ENCODE data around the gene ZNF587. TPM values are rescaled to one million over a fixed set of nuclear protein-coding genes. Genes with fewer than 3 reads are reported as not detected.

ZNF587 gene
- total and polyA plus RNA-seq, 2 of the 13 experiments (the other 11 are each of a cell fraction or from before 2014, with no cell fraction given): 8.7 to 17.5 TPM

DNA sequence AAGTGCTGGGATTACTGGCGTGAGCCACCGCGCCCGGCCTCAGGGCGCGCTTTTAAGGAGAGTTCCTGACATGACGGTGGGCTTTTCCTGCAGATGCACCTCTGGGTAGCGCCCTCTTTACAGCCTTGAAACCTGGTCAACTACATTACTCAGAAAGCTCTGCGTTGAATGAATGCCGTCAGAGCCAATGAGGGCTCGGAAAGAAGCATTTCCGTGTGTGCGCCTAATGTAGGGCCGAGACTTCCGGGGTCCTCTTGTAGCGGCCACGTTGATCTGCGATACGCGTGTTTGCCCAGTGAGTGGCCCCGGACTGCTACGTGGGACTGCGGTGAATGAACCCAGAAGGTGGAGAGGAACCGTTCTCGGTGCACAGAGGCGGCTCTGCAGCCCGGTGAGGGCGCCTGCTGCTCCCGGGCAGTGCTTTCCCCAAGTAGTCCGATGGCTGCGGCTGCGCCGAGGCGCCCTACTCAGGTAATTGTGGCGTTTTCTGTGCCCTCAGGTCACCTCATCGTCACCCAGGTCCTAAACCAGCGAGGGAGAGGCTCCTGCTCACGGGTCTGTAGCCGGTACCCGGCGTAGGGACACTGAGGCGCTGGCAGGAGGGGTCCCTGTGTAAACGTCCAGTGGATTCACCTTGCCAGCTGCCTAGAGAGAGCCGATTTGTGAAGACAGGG, 30.0 kb upstream of the ZNF587 start (continued):
- TF ChIP-seq MIER2 (CRISPR knock-in tag; IDR thresholded peaks at IDR 0.05) (no peak), DNMT1 (CRISPR knock-in tag; IDR thresholded peaks at IDR 0.05) (no peak), NBN (conservative IDR thresholded peaks at IDR 0.05) (no peak), PCBP2 (optimal IDR thresholded peaks at IDR 0.05; ENCODE audit: low read depth, low read length, poor library complexity, severe bottlenecking) (no peak), ZNF383 (CRISPR knock-in tag; IDR thresholded peaks at IDR 0.05; ENCODE audit: borderline replicate concordance) (no peak), ZNF253 (CRISPR knock-in tag; IDR thresholded peaks at IDR 0.05; ENCODE audit: borderline replicate concordance) (no peak; the same call in 1 of the 2 replicates), ZNF879 (CRISPR knock-in tag; IDR thresholded peaks at IDR 0.05) (no peak), MIER3 (CRISPR knock-in tag; IDR thresholded peaks at IDR 0.05; ENCODE audit: borderline replicate concordance) (no peak), GZF1 (CRISPR knock-in tag; IDR thresholded peaks at IDR 0.05) (no peak; the same call in 1 of the 2 replicates), ZNF354B (CRISPR knock-in tag; IDR thresholded peaks at IDR 0.05) (no peak), NRL (CRISPR knock-in tag; IDR thresholded peaks at IDR 0.05; ENCODE audit: borderline replicate concordance) (peak; percentile 40; the same call in 1 of the 2 replicates), NFIB (CRISPR knock-in tag; IDR thresholded peaks at IDR 0.05; ENCODE audit: borderline replicate concordance) (no peak), CC2D1A (CRISPR knock-in tag; IDR thresholded peaks at IDR 0.05) (no peak), THYN1 (CRISPR knock-in tag; IDR thresholded peaks at IDR 0.05; ENCODE audit: borderline replicate concordance, low read depth) (no peak), ZNF766 (CRISPR knock-in tag; IDR thresholded peaks at IDR 0.05; ENCODE audit: borderline replicate concordance) (no peak), ZNF446 (CRISPR knock-in tag; IDR thresholded peaks at IDR 0.05) (no peak), RFX3 (CRISPR knock-in tag; IDR thresholded peaks at IDR 0.05) (no peak), ELF4 (CRISPR knock-in tag; IDR thresholded peaks at IDR 0.05; ENCODE audit: borderline replicate concordance) (peak; percentile 75; the same call in 1 of the 2 replicates), ZNF205 (CRISPR knock-in tag; IDR thresholded peaks at IDR 0.05) (peak; percentile 58; the same call in 1 of the 2 replicates), SALL1 (CRISPR knock-in tag; IDR thresholded peaks at IDR 0.05) (peak; percentile 85), JUND (CRISPR knock-in tag; IDR thresholded peaks at IDR 0.05) (no peak), NFKBIZ (CRISPR knock-in tag; IDR thresholded peaks at IDR 0.05) (0 out of 2 replicates have a peak, but pooled peaks have one; percentile 31)
- TF ChIP-seq, protein P1, sequence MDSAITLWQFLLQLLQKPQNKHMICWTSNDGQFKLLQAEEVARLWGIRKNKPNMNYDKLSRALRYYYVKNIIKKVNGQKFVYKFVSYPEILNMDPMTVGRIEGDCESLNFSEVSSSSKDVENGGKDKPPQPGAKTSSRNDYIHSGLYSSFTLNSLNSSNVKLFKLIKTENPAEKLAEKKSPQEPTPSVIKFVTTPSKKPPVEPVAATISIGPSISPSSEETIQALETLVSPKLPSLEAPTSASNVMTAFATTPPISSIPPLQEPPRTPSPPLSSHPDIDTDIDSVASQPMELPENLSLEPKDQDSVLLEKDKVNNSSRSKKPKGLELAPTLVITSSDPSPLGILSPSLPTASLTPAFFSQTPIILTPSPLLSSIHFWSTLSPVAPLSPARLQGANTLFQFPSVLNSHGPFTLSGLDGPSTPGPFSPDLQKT (CRISPR knock-in tag; IDR thresholded peaks at IDR 0.05; ENCODE audit: borderline replicate concordance): no peak
- TF ChIP-seq, protein P2, sequence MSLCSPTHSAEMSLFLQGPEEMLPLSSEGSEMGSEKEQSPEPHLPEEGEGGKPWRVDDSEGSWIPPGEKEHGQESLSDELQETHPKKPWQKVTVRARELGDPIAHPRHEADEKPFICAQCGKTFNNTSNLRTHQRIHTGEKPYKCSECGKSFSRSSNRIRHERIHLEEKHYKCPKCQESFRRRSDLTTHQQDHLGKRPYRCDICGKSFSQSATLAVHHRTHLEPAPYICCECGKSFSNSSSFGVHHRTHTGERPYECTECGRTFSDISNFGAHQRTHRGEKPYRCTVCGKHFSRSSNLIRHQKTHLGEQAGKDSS (CRISPR knock-in tag; IDR thresholded peaks at IDR 0.05; ENCODE audit: borderline replicate concordance, low read depth): 0 out of 2 replicates have a peak, but pooled peaks have one; percentile 30
- TF ChIP-seq, protein P3, sequence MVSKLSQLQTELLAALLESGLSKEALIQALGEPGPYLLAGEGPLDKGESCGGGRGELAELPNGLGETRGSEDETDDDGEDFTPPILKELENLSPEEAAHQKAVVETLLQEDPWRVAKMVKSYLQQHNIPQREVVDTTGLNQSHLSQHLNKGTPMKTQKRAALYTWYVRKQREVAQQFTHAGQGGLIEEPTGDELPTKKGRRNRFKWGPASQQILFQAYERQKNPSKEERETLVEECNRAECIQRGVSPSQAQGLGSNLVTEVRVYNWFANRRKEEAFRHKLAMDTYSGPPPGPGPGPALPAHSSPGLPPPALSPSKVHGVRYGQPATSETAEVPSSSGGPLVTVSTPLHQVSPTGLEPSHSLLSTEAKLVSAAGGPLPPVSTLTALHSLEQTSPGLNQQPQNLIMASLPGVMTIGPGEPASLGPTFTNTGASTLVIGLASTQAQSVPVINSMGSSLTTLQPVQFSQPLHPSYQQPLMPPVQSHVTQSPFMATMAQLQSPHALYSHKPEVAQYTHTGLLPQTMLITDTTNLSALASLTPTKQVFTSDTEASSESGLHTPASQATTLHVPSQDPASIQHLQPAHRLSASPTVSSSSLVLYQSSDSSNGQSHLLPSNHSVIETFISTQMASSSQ (IDR thresholded peaks at IDR 0.05; ENCODE audit: low read depth): no peak
- TF ChIP-seq, protein P3 (CRISPR knock-in tag; IDR thresholded peaks at IDR 0.05; ENCODE audit: borderline replicate concordance): 0 out of 2 replicates have a peak, but pooled peaks have one; percentile 35
